DND-41 (cell line): ENCODE measurements around the gene CEP170B.
"Not testable (repeated sequence)": the region's sequence is repeated elsewhere in the genome, so short reads cannot be mapped to it uniquely, and the experiment has no call there.

ENCODE experiments used
- ATAC-seq: fragments of 200-7000 bp; cut with Tn5 transposase; 3 replicates; pipeline ENCODE4 v1.9.1; 2021; ENCODE audit warnings: low read depth; ENCODE audit not compliant: insufficient read depth
- DNase-seq: peaks from one replicate; pipeline ENCODE4 v3.0.0-alpha.2; 2020
- H2AFZ ChIP-seq: 2 replicates; pipeline ENCODE4 v1.6.0; 2012; ENCODE audit warnings: low read depth, low read length
- H3K27ac ChIP-seq: 2 replicates; pipeline ENCODE4 v1.5.1; 2012; ENCODE audit warnings: low read length, inconsistent platforms
- H3K27me3 ChIP-seq: fragments of 200-600 bp; sonication (generic); 2 replicates; pipeline ENCODE4 v1.6.0; 2012; ENCODE audit warnings: low read length, mild to moderate bottlenecking, inconsistent platforms; ENCODE audit not compliant: insufficient read depth, poor library complexity
- H3K36me3 ChIP-seq: 2 replicates; pipeline ENCODE4 v1.5.1; 2012; ENCODE audit warnings: low read length, inconsistent platforms; ENCODE audit not compliant: insufficient read depth
- H3K4me1 ChIP-seq: 2 replicates; pipeline ENCODE4 v1.5.1; 2012; ENCODE audit warnings: mild to moderate bottlenecking, low read length; ENCODE audit not compliant: insufficient read depth
- H3K4me2 ChIP-seq: 2 replicates; pipeline ENCODE4 v1.6.0; 2012; ENCODE audit warnings: mild to moderate bottlenecking, moderate library complexity, low read length, inconsistent platforms; ENCODE audit not compliant: insufficient read depth
- H3K4me3 ChIP-seq, 2 experiments: fragments of 200-600 bp in 1 of 2; shearing (Covaris generic) in 1 of 2; 2 replicates each; pipeline ENCODE4 v1.5.1; 2012 to 2016; ENCODE audit warnings: inconsistent platforms in 2 of 2, low read length in 2 of 2, mild to moderate bottlenecking in 2 of 2, low read depth in 1 of 2, moderate library complexity in 1 of 2
- H3K79me2 ChIP-seq: 2 replicates; pipeline ENCODE4 v1.6.0; 2012; ENCODE audit warnings: low read length, inconsistent platforms; ENCODE audit not compliant: insufficient read depth
- H3K9ac ChIP-seq: 2 replicates; pipeline ENCODE4 v1.6.0; 2012; ENCODE audit warnings: low read depth, mild to moderate bottlenecking, inconsistent platforms, low read length, moderate library complexity
- H3K9me3 ChIP-seq: 2 replicates; pipeline ENCODE4 v1.5.1; 2012; ENCODE audit warnings: low read length, moderate library complexity, mild to moderate bottlenecking, inconsistent platforms; ENCODE audit not compliant: insufficient read depth, severe bottlenecking
- H4K20me1 ChIP-seq: 2 replicates; pipeline ENCODE4 v1.6.0; 2012; ENCODE audit warnings: low read length; ENCODE audit not compliant: insufficient read depth
- CTCF ChIP-seq: IDR thresholded peaks from 2 replicates; pipeline ENCODE4 v1.5.1; 2012; ENCODE audit warnings: borderline replicate concordance, low read length, moderate library complexity, mild to moderate bottlenecking; ENCODE audit not compliant: poor library complexity, severe bottlenecking; ENCODE audit errors: extremely low read depth
- EZH2 ChIP-seq: IDR thresholded peaks from 3 replicates; pipeline ENCODE4 v1.6.1; 2012; ENCODE audit warnings: borderline replicate concordance, low read depth, mild to moderate bottlenecking, moderate library complexity, low read length, inconsistent platforms; ENCODE audit not compliant: severe bottlenecking

The CEP170B gene

GRCh38 chr14:104887623-104888488 is 22.8 kb downstream of the CEP170B start:
- ATAC-seq (no peak), DNase-seq (no peak)
- no peaks in the 10 kb centered on the region for H3K27me3 ChIP-seq
- no peak overlapping the region for H3K4me2 ChIP-seq
- H3K36me3 ChIP-seq: no peaks in the 10 kb centered on the region
- no peaks in the 10 kb centered on the region for H3K79me2 ChIP-seq
- H2AFZ ChIP-seq: no peak overlapping the region
- H3K9ac ChIP-seq: no peak overlapping the region
- H3K4me3 ChIP-seq: no peak overlapping the region
- no peaks in the 10 kb centered on the region; the same call in 1 of the 2 replicates for H4K20me1 ChIP-seq
- no peaks in the 10 kb centered on the region for H3K4me1 ChIP-seq
- no peaks in the 10 kb centered on the region for H3K9me3 ChIP-seq
- no peak overlapping the region for H3K27ac ChIP-seq
- TF ChIP-seq CTCF (no peak), EZH2 (no peak)

DNA sequence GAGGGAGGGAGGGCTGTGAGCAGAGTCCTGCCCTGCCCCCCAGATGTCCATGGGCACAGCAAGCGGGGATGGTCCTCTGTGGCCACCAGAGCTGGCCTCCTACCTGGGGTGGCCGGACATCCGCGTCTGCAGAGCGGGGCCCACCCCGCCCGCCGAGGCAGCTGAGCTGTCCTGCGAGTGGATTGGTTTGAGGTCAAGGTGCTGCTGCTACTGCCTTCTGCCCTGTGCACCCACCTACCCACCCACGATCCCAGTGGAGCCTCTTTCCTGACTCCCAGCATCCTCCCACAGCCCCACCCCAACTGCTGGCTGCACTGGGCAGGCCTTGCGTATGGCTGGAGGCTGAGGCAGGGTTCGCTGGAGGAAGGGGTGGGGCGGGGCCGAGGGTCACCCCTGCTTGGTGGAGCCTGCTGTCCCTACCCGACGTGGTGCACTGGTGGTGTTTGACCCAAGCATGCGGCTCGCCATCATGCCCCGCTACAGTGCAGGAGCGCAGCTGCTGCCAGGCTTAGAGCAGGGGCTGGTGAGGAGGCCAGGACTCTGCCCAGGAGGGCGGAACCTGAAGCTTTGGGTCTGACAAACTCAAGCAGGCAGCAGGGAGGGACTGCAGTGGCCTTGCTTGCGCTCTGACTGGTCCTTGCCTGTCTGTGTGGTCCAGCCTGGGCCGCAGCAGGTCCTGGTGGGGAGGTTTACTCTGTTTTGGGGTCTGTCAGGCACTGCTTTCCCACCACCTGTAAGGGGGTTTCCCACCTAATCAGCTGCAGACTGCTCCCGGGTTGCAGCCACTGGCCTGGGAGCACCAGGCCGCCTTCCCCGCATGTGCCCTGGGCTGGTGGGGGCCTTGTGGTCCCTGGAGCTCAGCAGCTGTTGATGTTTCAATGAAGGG is 23.7 kb downstream of the CEP170B start:
- no peak for TF ChIP-seq EZH2
- no peak for TF ChIP-seq CTCF
- no peaks in the 10 kb centered on the region for H3K36me3 ChIP-seq
- no peak overlapping the region for H3K4me3 ChIP-seq
- H3K27me3 ChIP-seq: no peaks in the 10 kb centered on the region
- DNase-seq (no peak), ATAC-seq (no peak)
- no peak overlapping the region for H3K4me2 ChIP-seq
- no peaks in the 10 kb centered on the region; the same call in 1 of the 2 replicates for H4K20me1 ChIP-seq
- no peak overlapping the region for H2AFZ ChIP-seq
- no peaks in the 10 kb centered on the region for H3K9me3 ChIP-seq
- H3K27ac ChIP-seq: no peak overlapping the region
- H3K4me1 ChIP-seq: no peaks in the 10 kb centered on the region
- no peaks in the 10 kb centered on the region for H3K79me2 ChIP-seq
- no peak overlapping the region for H3K9ac ChIP-seq

DNA sequence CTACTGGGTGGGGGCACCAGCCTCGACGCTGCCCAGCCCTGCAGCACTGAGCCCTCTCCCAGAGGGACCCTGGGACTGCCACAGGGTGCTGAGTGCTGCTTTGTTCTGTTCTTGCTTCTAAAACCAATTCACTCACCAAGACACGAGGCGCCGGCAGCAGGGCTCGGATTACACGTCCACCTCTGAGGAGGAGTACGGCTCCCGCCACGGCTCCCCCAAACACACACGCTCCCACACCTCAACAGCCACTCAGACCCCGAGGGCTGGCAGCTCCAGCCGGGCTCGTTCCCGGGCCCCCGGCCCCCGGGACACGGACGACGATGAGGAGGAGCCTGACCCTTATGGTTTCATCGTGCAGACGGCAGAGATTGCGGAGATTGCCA is 24.3 kb downstream of the CEP170B start:
- no peak for ATAC-seq
- Histone ChIP-seq H3K27ac (no peak overlapping the region), H3K36me3 (no peaks in the 10 kb centered on the region), H3K4me2 (no peak overlapping the region), H3K4me3 (no peak overlapping the region), H3K9ac (no peak overlapping the region), H3K4me1 (no peaks in the 10 kb centered on the region), H4K20me1 (no peaks in the 10 kb centered on the region; the same call in 1 of the 2 replicates), H3K27me3 (no peaks in the 10 kb centered on the region), H3K79me2 (no peaks in the 10 kb centered on the region), H3K9me3 (no peaks in the 10 kb centered on the region), H2AFZ (no peak overlapping the region)
- no peak for TF ChIP-seq CTCF
- no peak for TF ChIP-seq EZH2
- no peak for DNase-seq

- not testable (repeated sequence) for H3K9ac ChIP-seq, H2AFZ ChIP-seq, H3K4me1 ChIP-seq, H4K20me1 ChIP-seq, ATAC-seq, H3K9me3 ChIP-seq, H3K27ac ChIP-seq, H3K36me3 ChIP-seq, H3K4me3 ChIP-seq, H3K79me2 ChIP-seq, H3K4me2 ChIP-seq, DNase-seq, H3K27me3 ChIP-seq
Measured at GRCh38 chr14:104890292-104890691, 25.2 kb downstream of the CEP170B start.
